ENCODE results near the gene LZTR1.
A peak's percentile ranks its signal among the peaks of the same experiment; 100 is the strongest.

LZTR1 gene

DNA sequence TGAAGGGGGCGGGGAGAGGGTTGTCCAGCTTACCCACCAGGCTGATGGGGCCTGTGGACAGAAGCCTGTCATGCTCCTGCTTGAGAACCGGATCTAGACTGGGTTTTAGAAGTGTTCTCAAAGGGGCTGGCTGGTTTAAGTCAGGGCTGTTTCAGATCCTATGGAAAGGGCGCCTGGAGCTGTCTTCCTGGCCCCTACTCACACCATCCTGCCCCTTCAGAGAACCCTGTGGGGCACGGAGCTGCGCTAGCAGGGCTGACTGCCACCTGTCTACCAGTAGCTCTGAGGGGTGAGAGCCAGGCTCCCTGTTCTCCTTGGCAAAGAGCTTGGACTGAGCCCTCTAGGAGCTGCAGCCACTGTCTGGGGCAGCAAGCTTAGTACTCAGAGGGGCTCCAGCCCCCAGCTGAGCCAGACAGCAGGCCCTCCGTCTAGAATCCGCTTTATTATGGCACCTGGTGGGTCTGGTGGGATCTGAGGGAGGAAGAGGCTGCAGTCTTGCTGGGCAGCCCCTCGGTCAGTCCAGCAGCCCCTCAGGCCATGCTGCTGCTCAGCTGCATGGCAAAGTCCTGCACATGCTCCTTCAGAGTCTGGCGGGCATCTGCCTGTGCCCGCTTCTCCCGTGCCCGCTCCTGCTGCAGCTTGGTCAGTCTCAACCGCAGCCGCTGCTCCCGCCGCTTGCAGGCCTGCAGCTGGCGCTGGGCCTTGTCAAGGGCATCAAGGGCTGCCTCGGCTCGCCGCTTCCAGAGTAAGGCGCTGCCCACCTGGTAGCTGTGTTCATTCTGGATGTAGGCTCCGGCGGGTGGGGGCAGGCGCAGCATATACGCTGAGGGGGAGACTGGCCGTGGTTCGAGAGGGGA, 17.5 kb downstream of the LZTR1 start:
- Histone ChIP-seq H3K9me3 (ENCODE audit: insufficient read depth, low read depth, low read length) (no peaks in the 10 kb centered on the region), H3K18ac (ENCODE audit: low read length) (no peak overlapping the region), H3K23ac (ENCODE audit: low read length) (no peak overlapping the region), H2AK5ac (ENCODE audit: low read length) (no peak overlapping the region), H4K91ac (ENCODE audit: low read depth, low read length) (no peak overlapping the region), H2BK120ac (ENCODE audit: insufficient read depth, low read length, poor library complexity) (no peak overlapping the region), H3K4ac (ENCODE audit: low read depth, low read length) (no peak overlapping the region), H4K8ac (ENCODE audit: low read depth, low read length) (no peak overlapping the region), H3K27me3 (ENCODE audit: insufficient read depth, low read length) (no peaks in the 10 kb centered on the region), H3K36me3 (ENCODE audit: control insufficient read depth in 1 of 2, insufficient read depth in 2 of 2, low read length in 2 of 2) (peaks cover 48 to 50% of the 10 kb centered on the region in 2 experiments), H4K12ac (ENCODE audit: low read depth, low read length) (no peak overlapping the region), H3K4me2 (ENCODE audit: low read length) (no peak overlapping the region), H3K79me1 (ENCODE audit: low read length) (peaks cover 17% of the 10 kb centered on the region), H3K27ac (ENCODE audit: low read depth, low read length) (no peak overlapping the region), H2AFZ (ENCODE audit: insufficient read depth, low read length, poor library complexity) (no peak overlapping the region), H3K4me3 (ENCODE audit: low read depth, low read length) (no peak overlapping the region), H2BK12ac (ENCODE audit: low read length) (no peak overlapping the region), H2BK5ac (ENCODE audit: low read depth, low read length, poor library complexity) (no peak overlapping the region), H3K4me1 (ENCODE audit: control insufficient read depth in 1 of 2, insufficient read depth in 2 of 2, low read length in 2 of 2) (peaks cover 14 to 20% of the 10 kb centered on the region in 2 experiments), H3K9ac (ENCODE audit: low read length) (no peak overlapping the region), H3K14ac (ENCODE audit: low read length) (no peak overlapping the region), H3K79me2 (ENCODE audit: control insufficient read depth, insufficient read depth, low read length, poor library complexity) (peaks cover 15% of the 10 kb centered on the region)
- WGBS (ENCODE audit: extremely low coverage, insufficient coverage, insufficient read length), result no CpG with 5 or more reads among the region's 27 CpGs
- no peak for DNase-seq

DNA sequence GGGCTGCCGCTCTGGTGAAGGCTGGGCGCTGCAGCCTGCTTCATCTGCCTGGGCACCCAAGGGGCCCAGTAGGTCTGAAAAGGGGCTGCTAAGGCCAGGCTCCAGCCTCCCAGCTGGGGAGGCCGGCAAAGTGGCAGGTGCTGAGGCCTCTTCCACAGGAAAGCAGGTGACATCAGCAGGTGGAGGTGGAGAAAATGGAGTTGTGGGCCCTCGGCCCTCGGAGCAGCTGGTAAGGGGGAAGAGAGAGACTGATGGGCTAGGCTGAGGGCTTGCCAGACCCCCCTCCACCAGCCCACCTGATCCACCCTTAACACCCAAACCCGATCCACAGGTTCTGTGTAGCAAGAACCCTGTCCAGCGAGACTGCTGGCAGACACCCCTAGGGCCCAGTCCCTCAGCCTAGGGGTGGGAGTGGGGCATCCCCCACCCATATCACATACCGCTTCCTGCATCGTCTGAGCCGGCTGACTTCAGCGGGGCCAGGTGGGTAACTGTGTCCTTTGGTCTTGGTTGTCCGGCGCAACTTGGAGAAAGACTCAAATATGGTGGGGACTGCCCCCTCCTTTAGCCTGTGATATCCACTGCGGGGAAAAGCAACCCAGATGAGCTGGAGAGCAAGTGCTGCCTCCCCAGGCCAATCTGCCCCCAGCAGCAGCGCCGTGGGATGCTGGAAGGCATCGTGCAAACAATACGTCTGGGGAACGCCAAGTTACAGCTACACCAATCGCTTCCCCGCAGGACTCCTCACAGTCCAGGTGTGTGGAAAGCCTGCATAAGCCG, 18.3 kb downstream of the LZTR1 start:
- Histone ChIP-seq H3K79me1 (ENCODE audit: low read length) (peaks cover 17% of the 10 kb centered on the region), H3K27me3 (ENCODE audit: insufficient read depth, low read length) (no peaks in the 10 kb centered on the region)
- no CpG with 5 or more reads among the region's 22 CpGs for WGBS (ENCODE audit: extremely low coverage, insufficient coverage, insufficient read length)

DNA sequence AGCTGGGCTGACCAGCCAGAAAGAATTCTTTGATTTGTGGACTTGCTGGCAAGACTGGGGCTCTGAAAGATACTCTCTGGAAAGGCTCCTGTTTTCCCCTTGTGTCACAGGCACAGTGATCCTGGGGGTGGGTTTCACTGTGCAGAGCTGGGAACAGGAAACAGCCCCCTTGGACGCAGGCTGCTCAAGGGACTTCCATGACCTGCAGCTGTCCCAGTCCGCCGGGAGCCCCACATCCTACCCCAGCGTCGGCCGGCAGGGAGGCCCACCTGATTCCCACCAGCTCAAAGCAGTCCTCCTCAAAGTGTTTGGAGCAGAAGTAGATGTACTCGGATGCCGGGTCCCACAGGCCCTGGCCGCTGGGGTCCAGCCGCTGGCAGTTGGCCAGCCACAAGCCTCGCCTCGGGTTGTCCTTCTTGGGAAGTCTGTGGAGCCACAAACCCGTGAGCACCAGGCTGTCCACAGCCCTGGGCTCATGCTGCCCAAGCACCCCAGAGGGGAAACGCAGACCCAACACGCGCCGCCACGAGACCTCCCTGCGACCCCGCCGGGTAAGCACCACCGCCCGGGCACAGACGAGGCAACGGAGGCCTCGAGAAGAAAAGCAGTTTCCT, 19.0 kb downstream of the LZTR1 start:
- Histone ChIP-seq H3K4ac (ENCODE audit: low read depth, low read length) (peak overlapping the region; percentile 39), H3K14ac (ENCODE audit: low read length) (peak overlapping the region; percentile 63), H3K9ac (ENCODE audit: low read length) (peak overlapping the region; percentile 83), H4K8ac (ENCODE audit: low read depth, low read length) (peak overlapping the region; percentile 76), H3K27ac (ENCODE audit: low read depth, low read length) (peak overlapping the region; percentile 96), H3K9me3 (ENCODE audit: insufficient read depth, low read depth, low read length) (no peaks in the 10 kb centered on the region), H3K4me3 (ENCODE audit: low read depth, low read length) (peak overlapping the region; percentile 87), H2AK5ac (ENCODE audit: low read length) (peak overlapping the region; percentile 22), H2AFZ (ENCODE audit: insufficient read depth, low read length, poor library complexity) (peak overlapping the region; percentile 38), H2BK12ac (ENCODE audit: low read length) (peak overlapping the region; percentile 5), H3K23ac (ENCODE audit: low read length) (no peak overlapping the region), H3K36me3 (ENCODE audit: control insufficient read depth in 1 of 2, insufficient read depth in 2 of 2, low read length in 2 of 2) (peaks cover 35 to 36% of the 10 kb centered on the region in 2 experiments), H4K12ac (ENCODE audit: low read depth, low read length) (peak overlapping the region; percentile 88), H2BK5ac (ENCODE audit: low read depth, low read length, poor library complexity) (peak overlapping the region; percentile 3), H4K91ac (ENCODE audit: low read depth, low read length) (peak overlapping the region; percentile 78), H3K79me1 (ENCODE audit: low read length) (peaks cover 17% of the 10 kb centered on the region), H3K4me2 (ENCODE audit: low read length) (peak overlapping the region; percentile 88), H3K79me2 (ENCODE audit: control insufficient read depth, insufficient read depth, low read length, poor library complexity) (peaks cover 15% of the 10 kb centered on the region), H2BK120ac (ENCODE audit: insufficient read depth, low read length, poor library complexity) (peak overlapping the region; percentile 5), H3K27me3 (ENCODE audit: insufficient read depth, low read length) (no peaks in the 10 kb centered on the region), H3K18ac (ENCODE audit: low read length) (peak overlapping the region; percentile 68), H3K4me1 (ENCODE audit: control insufficient read depth in 1 of 2, insufficient read depth in 2 of 2, low read length in 2 of 2) (peaks cover 14 to 20% of the 10 kb centered on the region in 2 experiments)
- no CpG with 5 or more reads among the region's 26 CpGs for WGBS (ENCODE audit: extremely low coverage, insufficient coverage, insufficient read length)
- DNase-seq, result no peak

More for the DNA sequence above, 18.3 kb downstream of the LZTR1 start:
- H3K4me2 ChIP-seq (ENCODE audit: low read length), result peak overlapping the region; percentile 88
- no peak overlapping the region for H3K4me3 ChIP-seq (ENCODE audit: low read depth, low read length)
- H3K9me3 ChIP-seq (ENCODE audit: insufficient read depth, low read depth, low read length), result no peaks in the 10 kb centered on the region
- peaks cover 15% of the 10 kb centered on the region for H3K79me2 ChIP-seq (ENCODE audit: control insufficient read depth, insufficient read depth, low read length, poor library complexity)
- H4K12ac ChIP-seq (ENCODE audit: low read depth, low read length), result no peak overlapping the region
- H4K8ac ChIP-seq (ENCODE audit: low read depth, low read length), result peak overlapping the region; percentile 76
- peak in 1 of 2 donors; percentile 10 for DNase-seq
- no peak overlapping the region for H2BK120ac ChIP-seq (ENCODE audit: insufficient read depth, low read length, poor library complexity)
- no peak overlapping the region for H3K14ac ChIP-seq (ENCODE audit: low read length)
- H3K23ac ChIP-seq (ENCODE audit: low read length), result no peak overlapping the region
- peak overlapping the region; percentile 21 for H2AK5ac ChIP-seq (ENCODE audit: low read length)
- H3K4me1 ChIP-seq (ENCODE audit: control insufficient read depth in 1 of 2, insufficient read depth in 2 of 2, low read length in 2 of 2), result peaks cover 14 to 20% of the 10 kb centered on the region in 2 experiments
- H3K36me3 ChIP-seq (ENCODE audit: control insufficient read depth in 1 of 2, insufficient read depth in 2 of 2, low read length in 2 of 2), result peaks cover 40 to 43% of the 10 kb centered on the region in 2 experiments
- H4K91ac ChIP-seq (ENCODE audit: low read depth, low read length), result no peak overlapping the region
- H2BK5ac ChIP-seq (ENCODE audit: low read depth, low read length, poor library complexity), result no peak overlapping the region
- no peak overlapping the region for H3K4ac ChIP-seq (ENCODE audit: low read depth, low read length)
- no peak overlapping the region for H2BK12ac ChIP-seq (ENCODE audit: low read length)
- H3K27ac ChIP-seq (ENCODE audit: low read depth, low read length), result no peak overlapping the region
- H3K18ac ChIP-seq (ENCODE audit: low read length), result peak overlapping the region; percentile 5
- peak overlapping the region; percentile 31 for H3K9ac ChIP-seq (ENCODE audit: low read length)
- H2AFZ ChIP-seq (ENCODE audit: insufficient read depth, low read length, poor library complexity), result no peak overlapping the region
